ENCODE measurements around the gene RNASE13. TPM values are rescaled to one million over a fixed set of nuclear protein-coding genes. Genes with fewer than 3 reads are reported as not detected.
A peak's percentile ranks its signal among the peaks of the same experiment; 100 is the strongest.

RNASE13 gene
- total RNA-seq, 1 donor from 2014 or later, result not detected

DNA sequence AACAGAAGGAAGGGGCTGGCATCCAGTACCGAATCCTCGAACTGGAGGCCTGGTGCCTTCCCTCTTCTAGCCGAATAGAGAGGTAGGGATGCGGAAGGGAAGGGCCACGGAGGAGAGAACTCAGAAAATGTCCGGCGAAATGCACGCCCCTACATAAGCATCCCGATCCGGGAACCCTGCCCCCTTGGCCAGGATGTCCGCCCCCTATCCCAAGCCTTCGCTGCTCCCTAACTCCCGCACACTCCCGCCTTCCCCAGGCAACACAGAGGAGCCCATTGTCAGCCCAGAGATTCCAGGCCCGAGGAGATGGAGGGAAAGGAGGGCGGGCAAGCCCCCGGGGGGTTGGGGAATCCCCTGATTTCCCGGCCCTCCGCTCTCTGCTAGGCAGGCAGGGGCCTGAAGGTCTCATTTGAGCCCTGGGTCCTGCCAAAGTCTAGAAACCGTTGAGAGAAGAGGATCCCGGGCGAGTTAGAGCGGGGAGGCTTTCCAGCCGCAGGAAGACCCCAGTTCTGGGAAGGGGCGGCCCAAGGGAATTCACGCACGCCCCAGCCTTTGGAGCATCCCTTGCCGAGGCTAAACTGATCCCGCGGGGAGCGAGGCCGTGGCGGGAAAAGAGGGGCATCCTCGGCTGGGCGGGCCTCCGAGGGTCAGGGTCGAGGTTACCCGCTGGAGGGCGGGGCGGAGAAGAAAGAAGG is 34.9 kb upstream of the RNASE13 start:
- no peak for TF ChIP-seq CTCF (conservative IDR thresholded peaks at IDR 0.05)
- Mint-ChIP-seq H3K4me1 (ENCODE audit: unreplicated experiment) (peaks cover 22% of the 10 kb centered on the region), H3K9me3 (no peaks in the 10 kb centered on the region), H3K36me3 (peaks cover 6% of the 10 kb centered on the region), H3K27me3 (peaks cover 28% of the 10 kb centered on the region), H3K4me3 (peak overlapping the region; percentile 89), H3K27ac (peak overlapping the region; percentile 73)
- DNase-seq (ENCODE audit: extremely low spot score, unreplicated experiment), result no peak

DNA sequence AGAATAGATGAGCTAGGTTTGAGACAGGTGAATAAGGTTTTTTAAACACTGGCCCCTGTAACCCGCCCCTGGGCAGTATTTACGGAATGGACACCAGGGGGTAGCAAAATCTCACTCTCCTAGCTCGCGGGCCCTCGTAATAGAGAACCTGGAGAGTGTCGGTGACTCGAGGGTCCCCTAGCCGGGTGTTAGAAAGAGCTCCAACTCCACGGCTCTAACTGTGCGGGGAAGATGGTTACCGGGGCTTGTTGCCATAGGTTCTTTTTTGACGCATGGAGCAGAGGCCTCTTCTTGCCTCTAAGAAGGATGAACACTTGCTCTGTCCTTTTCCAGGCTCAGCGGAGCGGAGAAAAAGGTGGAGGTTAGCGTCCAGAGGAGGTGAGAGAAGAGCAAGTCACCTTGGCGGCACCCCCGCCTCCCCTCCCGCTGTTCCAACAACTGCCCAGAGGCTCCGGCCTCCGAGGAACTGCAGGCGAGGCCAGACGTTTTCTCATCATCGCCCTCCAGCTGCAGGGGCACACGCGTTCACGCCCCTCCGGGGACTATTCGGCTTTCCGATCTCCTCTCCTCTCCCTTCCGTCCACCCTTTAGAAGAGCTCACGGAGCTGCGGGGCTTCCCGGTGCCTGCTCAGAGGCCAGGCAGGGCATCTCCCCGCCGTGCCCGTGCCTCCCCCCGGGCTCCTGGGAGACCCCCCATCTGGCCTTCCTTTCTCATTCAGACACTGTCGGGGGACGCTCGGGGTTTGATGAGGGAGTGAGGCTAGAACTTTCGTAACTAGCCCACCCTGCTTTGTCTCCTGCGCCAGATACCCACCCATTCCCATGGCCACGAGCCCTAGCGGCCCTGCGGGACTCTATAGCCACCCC is 34.1 kb upstream of the RNASE13 start:
- H3K4me1 Mint-ChIP-seq (ENCODE audit: unreplicated experiment), result peaks cover 24% of the 10 kb centered on the region

GRCh38 chr14:21066882-21067502 is 32.4 kb upstream of the RNASE13 start:
- peak; percentile 36 for TF ChIP-seq CTCF (conservative IDR thresholded peaks at IDR 0.05)
- Mint-ChIP-seq H3K4me1 (ENCODE audit: unreplicated experiment) (peaks cover 20% of the 10 kb centered on the region), H3K4me3 (no peak overlapping the region), H3K27ac (no peak overlapping the region), H3K27me3 (peaks cover 28% of the 10 kb centered on the region), H3K36me3 (no peaks in the 10 kb centered on the region), H3K9me3 (no peaks in the 10 kb centered on the region)
- no peak for DNase-seq (ENCODE audit: extremely low spot score, unreplicated experiment)

More for the DNA sequence above, 34.1 kb upstream of the RNASE13 start:
- Mint-ChIP-seq H3K27ac (peak overlapping the region; percentile 73), H3K27me3 (peaks cover 28% of the 10 kb centered on the region), H3K9me3 (no peaks in the 10 kb centered on the region), H3K4me3 (peak overlapping the region; percentile 89), H3K36me3 (peaks cover 6% of the 10 kb centered on the region)
- no peak for DNase-seq (ENCODE audit: extremely low spot score, unreplicated experiment)
- peak; percentile 76 for TF ChIP-seq CTCF (conservative IDR thresholded peaks at IDR 0.05)

- H3K4me1 Mint-ChIP-seq (ENCODE audit: unreplicated experiment), result peaks cover 23% of the 10 kb centered on the region
- H3K27ac Mint-ChIP-seq, result no peak overlapping the region
- no peak for DNase-seq (ENCODE audit: extremely low spot score, unreplicated experiment)
- H3K9me3 Mint-ChIP-seq, result no peaks in the 10 kb centered on the region
- no peaks in the 10 kb centered on the region for H3K36me3 Mint-ChIP-seq
- peaks cover 22% of the 10 kb centered on the region for H3K27me3 Mint-ChIP-seq
- no peak for TF ChIP-seq CTCF (conservative IDR thresholded peaks at IDR 0.05)
- H3K4me3 Mint-ChIP-seq, result no peak overlapping the region
Observed at GRCh38 chr14:21063479-21063878, 28.9 kb upstream of the RNASE13 start.

GRCh38 chr14:21061347-21061668 is 26.7 kb upstream of the RNASE13 start:
- no peak for DNase-seq (ENCODE audit: extremely low spot score, unreplicated experiment)
- no peaks in the 10 kb centered on the region for H3K9me3 Mint-ChIP-seq
- H3K36me3 Mint-ChIP-seq, result no peaks in the 10 kb centered on the region
- no peak for TF ChIP-seq CTCF (conservative IDR thresholded peaks at IDR 0.05)
- no peak overlapping the region for H3K27ac Mint-ChIP-seq
- H3K27me3 Mint-ChIP-seq, result peaks cover 11% of the 10 kb centered on the region
- peaks cover 29% of the 10 kb centered on the region for H3K4me1 Mint-ChIP-seq (ENCODE audit: unreplicated experiment)
- no peak overlapping the region for H3K4me3 Mint-ChIP-seq

Measured in type B pancreatic cell (in vitro differentiated cells).